OCI-LY7 (cell line): Measurements from ENCODE around the gene ATL2. TPM values are rescaled to one million over a fixed set of nuclear protein-coding genes. Genes with fewer than 3 reads are reported as not detected.

Experiments
- BruUV-seq: library from RNA; stranded (reverse); fragments of 400-500 nt; replicated peaks from 2 replicates; lab custom pipeline; 2021; lab: Mats Ljungman, UMichigan
- CTCF ChIA-PET: fragments of 300-600 bp; sonication (Branson Sonifier 250); formaldehyde crosslinking; loops from one replicate; lab custom pipeline; 2022; ENCODE audit warnings: antibody characterized with exemption; ENCODE audit not compliant: unreplicated experiment; lab: Charles Lee
- POLR2A ChIA-PET: fragments of 300-600 bp; sonication (Branson Sonifier 250); formaldehyde crosslinking; loops from one replicate; lab custom pipeline; 2022; ENCODE audit warnings: antibody characterized with exemption; lab: Charles Lee
- DNase-seq: peaks from one replicate; pipeline ENCODE4 v3.0.0-alpha.2; 2015; ENCODE audit warnings: low spot score
- H2AFZ ChIP-seq: fragments of 200-600 bp; sonication (generic), shearing (Covaris generic); 2 replicates; pipeline ENCODE4 v1.6.1; 2014; ENCODE audit warnings: mild to moderate bottlenecking, antibody characterized with exemption, low read length, moderate library complexity
- H3K27ac ChIP-seq: fragments of 200-600 bp; sonication (generic); 2 replicates; pipeline ENCODE4 v1.5.1; 2014; ENCODE audit warnings: mixed run types, low read depth, mild to moderate bottlenecking, moderate library complexity, low read length, inconsistent platforms; ENCODE audit not compliant: poor library complexity, severe bottlenecking
- H3K36me3 ChIP-seq: fragments of 200-600 bp; sonication (generic); 2 replicates; pipeline ENCODE4 v1.6.1; 2014; ENCODE audit warnings: mild to moderate bottlenecking, antibody characterized with exemption, low read length, moderate library complexity, mixed read lengths; ENCODE audit not compliant: insufficient read depth
- H3K4me1 ChIP-seq: fragments of 200-600 bp; sonication (generic); 2 replicates; pipeline ENCODE4 v1.5.1; 2014; ENCODE audit warnings: mild to moderate bottlenecking, low read length; ENCODE audit not compliant: insufficient read depth, poor library complexity, severe bottlenecking
- H3K4me2 ChIP-seq: fragments of 200-600 bp; sonication (generic); 2 replicates; pipeline ENCODE4 v1.6.1; 2014; ENCODE audit warnings: mild to moderate bottlenecking, low read length
- H3K4me3 ChIP-seq: fragments of 200-600 bp; sonication (generic); 2 replicates; pipeline ENCODE4 v1.5.1; 2014; ENCODE audit warnings: mild to moderate bottlenecking, low read depth, low read length; ENCODE audit not compliant: poor library complexity, severe bottlenecking
- H3K79me2 ChIP-seq: fragments of 200-600 bp; sonication (generic); 2 replicates; pipeline ENCODE4 v1.6.1; 2016; ENCODE audit warnings: low read depth, mild to moderate bottlenecking, low read length, moderate library complexity, mixed read lengths; ENCODE audit not compliant: insufficient read depth
- H3K9me2 ChIP-seq: fragments of 200-600 bp; sonication (generic); 2 replicates; pipeline ENCODE4 v1.6.1; 2016; ENCODE audit warnings: mild to moderate bottlenecking, low read length, mixed read lengths; ENCODE audit not compliant: insufficient read depth
- H3K9me3 ChIP-seq: fragments of 200-600 bp; sonication (generic); 2 replicates; pipeline ENCODE4 v1.6.1; 2014; ENCODE audit warnings: mild to moderate bottlenecking, mixed run types, low read length, mixed read lengths
- H4K20me1 ChIP-seq: fragments of 200-600 bp; sonication (generic); 2 replicates; pipeline ENCODE4 v1.6.1; 2014; ENCODE audit warnings: mild to moderate bottlenecking, antibody characterized with exemption, low read length, moderate library complexity, mixed read lengths; ENCODE audit not compliant: insufficient read depth
- EZH2phosphoT487 ChIP-seq: fragments of 200-600 bp; sonication (generic); IDR thresholded peaks from 2 replicates; pipeline ENCODE4 v1.6.1; 2018; ENCODE audit warnings: low read depth, borderline replicate concordance, mild to moderate bottlenecking, mixed run types, antibody characterized with exemption, low read length, moderate library complexity, mixed read lengths
- intact Hi-C: fragments of 100-400 bp; cut with micrococcal nuclease; formaldehyde crosslinking; loops from one replicate; pipeline ENCODE4 v1.10.0; 2022; ENCODE audit not compliant: unreplicated experiment
- total RNA-seq, 2 experiments: library from RNA; depleted of rRNA in 1 of 2; stranded (reverse); fragments of >200 nt in 1 of 2; shearing (Covaris generic) in 1 of 2; gene quantifications; 2 replicates each; pipeline ENCODE4 v1.2.3, GENCODE V29; 2014 to 2022
- TF ChIP-seq, protein P1 (sequence below): fragments of 200-600 bp; sonication (generic); conservative IDR thresholded peaks from 2 replicates; pipeline ENCODE4 v1.5.1; 2014; ENCODE audit warnings: mild to moderate bottlenecking, antibody characterized with exemption, low read length, moderate library complexity, mixed read lengths

ATL2 gene
- total RNA-seq, 2 experiments from 2014 or later = 135 to 142 TPM

DNA sequence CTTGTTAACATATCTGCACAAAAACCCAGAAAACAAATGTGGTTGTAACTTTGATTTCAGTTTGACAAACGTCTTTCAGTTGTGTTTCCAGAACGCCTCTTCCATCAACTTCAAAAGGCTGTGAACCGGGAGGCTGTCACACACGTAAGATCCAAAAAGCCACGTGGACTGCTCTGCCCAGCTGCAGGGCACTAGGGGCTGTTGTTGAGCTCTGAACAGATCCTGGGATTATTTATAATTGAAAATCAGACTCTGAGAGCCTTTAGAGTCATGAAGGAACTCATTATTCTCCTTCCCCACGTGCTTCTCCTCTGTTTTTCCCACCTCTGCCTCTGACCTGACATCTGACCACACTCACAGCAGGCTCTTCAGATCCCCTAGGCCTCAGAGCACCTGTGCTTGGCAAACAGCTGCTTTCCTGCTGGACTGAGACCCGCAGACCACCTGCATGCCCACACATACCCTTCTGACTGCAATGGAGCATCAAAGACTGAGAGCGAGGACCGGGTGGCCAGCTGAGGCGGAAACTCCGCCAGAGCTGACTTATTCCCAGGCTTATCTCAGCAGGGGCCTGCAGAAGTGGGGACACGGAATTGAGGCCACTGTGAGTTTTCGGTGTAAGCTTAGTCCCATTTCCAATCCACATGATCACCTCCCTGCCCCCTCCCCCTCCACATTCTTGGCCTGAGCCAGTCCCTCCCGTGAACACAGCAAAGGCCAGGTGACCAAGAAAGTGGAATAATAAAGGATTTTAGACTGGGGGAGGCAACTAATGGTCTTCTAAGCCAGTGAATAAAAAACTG lies 114.8 kb downstream of the ATL2 start:
- CTCF ChIA-PET = no interaction called here
- no peaks in the 10 kb centered on the region for H3K9me2 ChIP-seq
- no TSS peak for BruUV-seq
- no peaks in the 10 kb centered on the region for H4K20me1 ChIP-seq
- no peak overlapping the region for H3K4me3 ChIP-seq
- no peak for TF ChIP-seq EZH2phosphoT487
- TF ChIP-seq, protein P1, sequence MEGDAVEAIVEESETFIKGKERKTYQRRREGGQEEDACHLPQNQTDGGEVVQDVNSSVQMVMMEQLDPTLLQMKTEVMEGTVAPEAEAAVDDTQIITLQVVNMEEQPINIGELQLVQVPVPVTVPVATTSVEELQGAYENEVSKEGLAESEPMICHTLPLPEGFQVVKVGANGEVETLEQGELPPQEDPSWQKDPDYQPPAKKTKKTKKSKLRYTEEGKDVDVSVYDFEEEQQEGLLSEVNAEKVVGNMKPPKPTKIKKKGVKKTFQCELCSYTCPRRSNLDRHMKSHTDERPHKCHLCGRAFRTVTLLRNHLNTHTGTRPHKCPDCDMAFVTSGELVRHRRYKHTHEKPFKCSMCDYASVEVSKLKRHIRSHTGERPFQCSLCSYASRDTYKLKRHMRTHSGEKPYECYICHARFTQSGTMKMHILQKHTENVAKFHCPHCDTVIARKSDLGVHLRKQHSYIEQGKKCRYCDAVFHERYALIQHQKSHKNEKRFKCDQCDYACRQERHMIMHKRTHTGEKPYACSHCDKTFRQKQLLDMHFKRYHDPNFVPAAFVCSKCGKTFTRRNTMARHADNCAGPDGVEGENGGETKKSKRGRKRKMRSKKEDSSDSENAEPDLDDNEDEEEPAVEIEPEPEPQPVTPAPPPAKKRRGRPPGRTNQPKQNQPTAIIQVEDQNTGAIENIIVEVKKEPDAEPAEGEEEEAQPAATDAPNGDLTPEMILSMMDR = no peak
- POLR2A ChIA-PET = interaction anchor here (0.7 kb wide), 1 partner anchor 393 kb away, joined by 3 read pairs; no protein-coding TSS in a partner anchor
- H3K4me1 ChIP-seq = no peaks in the 10 kb centered on the region
- no peak overlapping the region for H3K4me2 ChIP-seq
- no peaks in the 10 kb centered on the region for H3K79me2 ChIP-seq
- no peak for DNase-seq
- H3K36me3 ChIP-seq = no peaks in the 10 kb centered on the region
- intact Hi-C loops = no loop called here
- H3K27ac ChIP-seq = no peak overlapping the region
- no peak overlapping the region for H2AFZ ChIP-seq
- H3K9me3 ChIP-seq = no peaks in the 10 kb centered on the region

DNA sequence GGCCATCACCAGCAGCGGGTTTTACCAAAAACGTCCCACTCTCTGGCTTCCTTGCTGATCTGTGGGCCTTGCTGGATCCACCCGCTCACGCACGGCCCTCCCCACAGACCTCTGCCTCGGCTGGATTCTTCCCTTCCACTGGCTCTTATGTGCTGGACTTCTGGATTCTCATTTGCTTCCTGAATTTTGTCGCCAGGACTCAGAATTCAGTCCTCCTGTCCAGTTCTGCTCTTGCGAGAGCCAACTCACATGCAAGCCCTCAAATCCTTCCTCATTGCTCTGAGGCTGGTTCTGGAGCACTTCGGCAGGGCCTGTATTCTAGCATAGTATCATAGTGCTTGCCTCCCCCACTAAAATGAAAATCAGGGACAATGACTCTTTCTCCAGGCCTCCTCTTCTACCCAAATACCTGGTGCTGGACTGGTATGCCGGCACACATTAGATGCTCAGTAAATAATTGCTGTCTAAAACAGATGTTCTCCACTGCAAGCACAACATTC lies 115.5 kb downstream of the ATL2 start:
- Histone ChIP-seq H3K4me1 (no peaks in the 10 kb centered on the region), H3K4me2 (no peak overlapping the region), H3K79me2 (no peaks in the 10 kb centered on the region), H3K36me3 (no peaks in the 10 kb centered on the region), H2AFZ (no peak overlapping the region), H3K4me3 (no peak overlapping the region), H4K20me1 (no peaks in the 10 kb centered on the region), H3K9me3 (no peaks in the 10 kb centered on the region), H3K27ac (no peak overlapping the region), H3K9me2 (no peaks in the 10 kb centered on the region)
- intact Hi-C loops = no loop called here
- BruUV-seq = no TSS peak
- DNase-seq = no peak
- ChIA-PET POLR2A (interaction anchor here (0.7 kb wide), 1 partner anchor 393 kb away, joined by 3 read pairs; no protein-coding TSS in a partner anchor), CTCF (no interaction called here)
- TF ChIP-seq, protein P1 = no peak
- TF ChIP-seq EZH2phosphoT487 = no peak

DNA sequence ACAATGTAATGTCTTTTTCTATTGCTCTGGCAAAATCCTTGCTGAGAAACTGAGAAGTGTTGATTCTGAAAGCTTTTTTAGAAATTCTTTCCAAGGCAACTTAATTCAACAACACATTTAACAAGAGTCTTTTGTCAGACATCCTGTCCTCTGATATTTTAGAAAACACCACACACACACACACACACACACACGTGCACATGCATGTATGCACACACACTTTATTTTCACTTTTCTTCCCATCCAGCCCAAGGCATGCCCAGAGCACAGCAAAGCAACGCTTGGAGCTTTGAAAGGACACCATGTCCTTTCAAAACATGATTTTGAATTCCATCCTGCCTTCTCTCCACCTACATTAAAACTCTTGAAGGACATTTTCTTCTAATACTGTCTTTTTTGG lies 116.1 kb downstream of the ATL2 start:
- ChIA-PET POLR2A (no interaction called here), CTCF (no interaction called here)
- DNase-seq = no peak
- H3K4me1 ChIP-seq = no peaks in the 10 kb centered on the region
- no TSS peak for BruUV-seq
- H3K36me3 ChIP-seq = no peaks in the 10 kb centered on the region
- TF ChIP-seq, protein P1 = no peak
- no peaks in the 10 kb centered on the region for H3K79me2 ChIP-seq
- no peak overlapping the region for H2AFZ ChIP-seq
- no peak overlapping the region for H3K27ac ChIP-seq
- no peak overlapping the region for H3K4me3 ChIP-seq
- H4K20me1 ChIP-seq = no peaks in the 10 kb centered on the region
- H3K4me2 ChIP-seq = no peak overlapping the region
- no peaks in the 10 kb centered on the region for H3K9me2 ChIP-seq
- intact Hi-C loops = no loop called here
- no peaks in the 10 kb centered on the region for H3K9me3 ChIP-seq
